ENCODE measurements around the gene CALN1. TPM values are rescaled to one million over a fixed set of nuclear protein-coding genes. Genes with fewer than 3 reads are reported as not detected.
A peak's percentile ranks its signal among the peaks of the same experiment; 100 is the strongest.

CALN1 gene
- total and polyA plus RNA-seq, 2 of the 8 experiments (the other 6 are each of a cell fraction or from before 2014, with no cell fraction given): 6.4 to 15.2 TPM

DNA sequence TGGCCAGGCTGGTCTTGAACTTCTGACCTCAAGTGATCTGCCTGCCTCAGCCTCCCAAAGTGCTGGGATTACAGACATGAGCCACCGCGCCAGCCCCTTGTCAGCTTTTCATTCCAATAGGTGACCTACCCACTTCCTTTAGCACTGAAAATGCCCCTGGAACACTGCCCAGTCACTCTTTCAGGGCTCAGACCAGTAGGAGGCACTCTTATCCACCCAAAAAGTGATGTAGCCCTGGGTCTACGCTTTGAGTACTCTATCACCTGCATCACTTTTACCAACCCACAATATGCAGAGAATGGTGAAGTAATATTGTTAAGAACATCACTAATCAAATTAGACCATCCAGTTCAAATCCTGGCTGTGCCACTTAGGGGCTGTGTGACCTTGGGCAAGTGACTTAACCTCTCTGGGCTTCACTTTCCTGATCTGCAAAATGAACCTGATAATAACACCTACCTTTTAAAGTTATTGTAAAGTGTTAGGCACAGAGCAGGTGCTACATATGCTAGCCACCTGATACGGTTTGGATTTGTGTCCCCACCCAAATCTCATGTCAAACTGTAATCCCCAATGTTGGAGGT lies 5.2 kb downstream of the CALN1 start (continued):
- TF ChIP-seq, protein P1, sequence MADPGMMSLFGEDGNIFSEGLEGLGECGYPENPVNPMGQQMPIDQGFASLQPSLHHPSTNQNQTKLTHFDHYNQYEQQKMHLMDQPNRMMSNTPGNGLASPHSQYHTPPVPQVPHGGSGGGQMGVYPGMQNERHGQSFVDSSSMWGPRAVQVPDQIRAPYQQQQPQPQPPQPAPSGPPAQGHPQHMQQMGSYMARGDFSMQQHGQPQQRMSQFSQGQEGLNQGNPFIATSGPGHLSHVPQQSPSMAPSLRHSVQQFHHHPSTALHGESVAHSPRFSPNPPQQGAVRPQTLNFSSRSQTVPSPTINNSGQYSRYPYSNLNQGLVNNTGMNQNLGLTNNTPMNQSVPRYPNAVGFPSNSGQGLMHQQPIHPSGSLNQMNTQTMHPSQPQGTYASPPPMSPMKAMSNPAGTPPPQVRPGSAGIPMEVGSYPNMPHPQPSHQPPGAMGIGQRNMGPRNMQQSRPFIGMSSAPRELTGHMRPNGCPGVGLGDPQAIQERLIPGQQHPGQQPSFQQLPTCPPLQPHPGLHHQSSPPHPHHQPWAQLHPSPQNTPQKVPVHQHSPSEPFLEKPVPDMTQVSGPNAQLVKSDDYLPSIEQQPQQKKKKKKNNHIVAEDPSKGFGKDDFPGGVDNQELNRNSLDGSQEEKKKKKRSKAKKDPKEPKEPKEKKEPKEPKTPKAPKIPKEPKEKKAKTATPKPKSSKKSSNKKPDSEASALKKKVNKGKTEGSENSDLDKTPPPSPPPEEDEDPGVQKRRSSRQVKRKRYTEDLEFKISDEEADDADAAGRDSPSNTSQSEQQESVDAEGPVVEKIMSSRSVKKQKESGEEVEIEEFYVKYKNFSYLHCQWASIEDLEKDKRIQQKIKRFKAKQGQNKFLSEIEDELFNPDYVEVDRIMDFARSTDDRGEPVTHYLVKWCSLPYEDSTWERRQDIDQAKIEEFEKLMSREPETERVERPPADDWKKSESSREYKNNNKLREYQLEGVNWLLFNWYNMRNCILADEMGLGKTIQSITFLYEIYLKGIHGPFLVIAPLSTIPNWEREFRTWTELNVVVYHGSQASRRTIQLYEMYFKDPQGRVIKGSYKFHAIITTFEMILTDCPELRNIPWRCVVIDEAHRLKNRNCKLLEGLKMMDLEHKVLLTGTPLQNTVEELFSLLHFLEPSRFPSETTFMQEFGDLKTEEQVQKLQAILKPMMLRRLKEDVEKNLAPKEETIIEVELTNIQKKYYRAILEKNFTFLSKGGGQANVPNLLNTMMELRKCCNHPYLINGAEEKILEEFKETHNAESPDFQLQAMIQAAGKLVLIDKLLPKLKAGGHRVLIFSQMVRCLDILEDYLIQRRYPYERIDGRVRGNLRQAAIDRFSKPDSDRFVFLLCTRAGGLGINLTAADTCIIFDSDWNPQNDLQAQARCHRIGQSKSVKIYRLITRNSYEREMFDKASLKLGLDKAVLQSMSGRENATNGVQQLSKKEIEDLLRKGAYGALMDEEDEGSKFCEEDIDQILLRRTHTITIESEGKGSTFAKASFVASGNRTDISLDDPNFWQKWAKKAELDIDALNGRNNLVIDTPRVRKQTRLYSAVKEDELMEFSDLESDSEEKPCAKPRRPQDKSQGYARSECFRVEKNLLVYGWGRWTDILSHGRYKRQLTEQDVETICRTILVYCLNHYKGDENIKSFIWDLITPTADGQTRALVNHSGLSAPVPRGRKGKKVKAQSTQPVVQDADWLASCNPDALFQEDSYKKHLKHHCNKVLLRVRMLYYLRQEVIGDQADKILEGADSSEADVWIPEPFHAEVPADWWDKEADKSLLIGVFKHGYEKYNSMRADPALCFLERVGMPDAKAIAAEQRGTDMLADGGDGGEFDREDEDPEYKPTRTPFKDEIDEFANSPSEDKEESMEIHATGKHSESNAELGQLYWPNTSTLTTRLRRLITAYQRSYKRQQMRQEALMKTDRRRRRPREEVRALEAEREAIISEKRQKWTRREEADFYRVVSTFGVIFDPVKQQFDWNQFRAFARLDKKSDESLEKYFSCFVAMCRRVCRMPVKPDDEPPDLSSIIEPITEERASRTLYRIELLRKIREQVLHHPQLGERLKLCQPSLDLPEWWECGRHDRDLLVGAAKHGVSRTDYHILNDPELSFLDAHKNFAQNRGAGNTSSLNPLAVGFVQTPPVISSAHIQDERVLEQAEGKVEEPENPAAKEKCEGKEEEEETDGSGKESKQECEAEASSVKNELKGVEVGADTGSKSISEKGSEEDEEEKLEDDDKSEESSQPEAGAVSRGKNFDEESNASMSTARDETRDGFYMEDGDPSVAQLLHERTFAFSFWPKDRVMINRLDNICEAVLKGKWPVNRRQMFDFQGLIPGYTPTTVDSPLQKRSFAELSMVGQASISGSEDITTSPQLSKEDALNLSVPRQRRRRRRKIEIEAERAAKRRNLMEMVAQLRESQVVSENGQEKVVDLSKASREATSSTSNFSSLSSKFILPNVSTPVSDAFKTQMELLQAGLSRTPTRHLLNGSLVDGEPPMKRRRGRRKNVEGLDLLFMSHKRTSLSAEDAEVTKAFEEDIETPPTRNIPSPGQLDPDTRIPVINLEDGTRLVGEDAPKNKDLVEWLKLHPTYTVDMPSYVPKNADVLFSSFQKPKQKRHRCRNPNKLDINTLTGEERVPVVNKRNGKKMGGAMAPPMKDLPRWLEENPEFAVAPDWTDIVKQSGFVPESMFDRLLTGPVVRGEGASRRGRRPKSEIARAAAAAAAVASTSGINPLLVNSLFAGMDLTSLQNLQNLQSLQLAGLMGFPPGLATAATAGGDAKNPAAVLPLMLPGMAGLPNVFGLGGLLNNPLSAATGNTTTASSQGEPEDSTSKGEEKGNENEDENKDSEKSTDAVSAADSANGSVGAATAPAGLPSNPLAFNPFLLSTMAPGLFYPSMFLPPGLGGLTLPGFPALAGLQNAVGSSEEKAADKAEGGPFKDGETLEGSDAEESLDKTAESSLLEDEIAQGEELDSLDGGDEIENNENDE (IDR thresholded peaks at IDR 0.05; ENCODE audit: insufficient replicate concordance, low read length): no peak
- TF ChIP-seq CTCF (IDR thresholded peaks at IDR 0.05; ENCODE audit: control extremely low read depth in 1 of 3, insufficient read depth in 1 of 3, low read depth in 1 of 3, low read length in 3 of 3) (peak; percentile 4 to 52 (median 26)), KDM1A (IDR thresholded peaks at IDR 0.05; ENCODE audit: borderline replicate concordance, low read length) (peak; percentile 82)

Data from H1 (cell line).